Measurements from ENCODE around the gene PPARA.
"Not testable (repeated sequence)": the region's sequence is repeated elsewhere in the genome, so short reads cannot be mapped to it uniquely, and the experiment has no call there.

Gene PPARA

GRCh38 chr22:46187862-46188261 is 37.5 kb downstream of the PPARA start:
- in situ Hi-C loops (cut with MboI; ENCODE audit: low pct_unique_long_range_greater_than_20kb, low sequenced_read_pairs, unreplicated experiment): no loop called here
- TF ChIP-seq, protein P1, sequence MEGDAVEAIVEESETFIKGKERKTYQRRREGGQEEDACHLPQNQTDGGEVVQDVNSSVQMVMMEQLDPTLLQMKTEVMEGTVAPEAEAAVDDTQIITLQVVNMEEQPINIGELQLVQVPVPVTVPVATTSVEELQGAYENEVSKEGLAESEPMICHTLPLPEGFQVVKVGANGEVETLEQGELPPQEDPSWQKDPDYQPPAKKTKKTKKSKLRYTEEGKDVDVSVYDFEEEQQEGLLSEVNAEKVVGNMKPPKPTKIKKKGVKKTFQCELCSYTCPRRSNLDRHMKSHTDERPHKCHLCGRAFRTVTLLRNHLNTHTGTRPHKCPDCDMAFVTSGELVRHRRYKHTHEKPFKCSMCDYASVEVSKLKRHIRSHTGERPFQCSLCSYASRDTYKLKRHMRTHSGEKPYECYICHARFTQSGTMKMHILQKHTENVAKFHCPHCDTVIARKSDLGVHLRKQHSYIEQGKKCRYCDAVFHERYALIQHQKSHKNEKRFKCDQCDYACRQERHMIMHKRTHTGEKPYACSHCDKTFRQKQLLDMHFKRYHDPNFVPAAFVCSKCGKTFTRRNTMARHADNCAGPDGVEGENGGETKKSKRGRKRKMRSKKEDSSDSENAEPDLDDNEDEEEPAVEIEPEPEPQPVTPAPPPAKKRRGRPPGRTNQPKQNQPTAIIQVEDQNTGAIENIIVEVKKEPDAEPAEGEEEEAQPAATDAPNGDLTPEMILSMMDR (IDR thresholded peaks at IDR 0.05; ENCODE audit: extremely low read depth, insufficient read depth, missing control alignments): no peak
- no peak for DNase-seq (ENCODE audit: low spot score)

DNA sequence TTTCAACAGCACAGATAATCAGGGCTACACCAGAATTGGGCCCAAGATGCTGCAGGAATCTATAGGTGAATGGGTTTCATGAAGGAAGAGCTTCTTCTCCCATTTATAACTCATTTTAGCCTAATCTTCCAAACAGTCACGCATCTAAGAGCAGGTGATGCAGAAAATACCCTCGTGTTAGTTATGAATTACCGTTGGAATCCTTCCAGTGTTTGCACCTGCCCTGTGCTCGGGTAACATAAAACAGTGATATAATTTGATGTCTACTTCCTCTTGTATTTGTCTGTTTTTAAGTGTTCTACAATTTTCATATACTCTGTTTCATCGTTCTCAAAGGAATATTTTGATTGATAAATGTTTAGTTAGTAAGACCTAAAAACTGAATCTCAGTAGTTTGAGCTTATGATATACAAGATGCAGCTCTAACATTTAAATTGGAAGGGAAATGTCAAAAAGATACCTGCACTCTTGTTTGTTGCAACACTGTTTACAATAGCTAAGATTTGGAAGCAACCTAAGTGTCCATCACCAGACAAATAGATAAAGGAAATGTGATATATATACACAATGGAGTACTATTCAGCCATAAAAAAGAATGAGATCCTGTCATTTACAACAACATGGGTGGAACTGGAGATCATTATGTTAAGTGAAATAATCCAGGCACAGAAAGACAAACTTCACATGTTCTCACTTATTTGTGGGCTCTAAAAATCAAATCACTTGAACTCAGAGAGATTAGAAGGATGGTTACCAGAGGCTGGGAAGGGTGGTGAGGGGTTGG is 42.1 kb downstream of the PPARA start:
- in situ Hi-C loops (cut with MboI; ENCODE audit: low pct_unique_long_range_greater_than_20kb, low sequenced_read_pairs, unreplicated experiment): no loop called here
- no peak for DNase-seq (ENCODE audit: low spot score)
- TF ChIP-seq, protein P1 (IDR thresholded peaks at IDR 0.05; ENCODE audit: extremely low read depth, insufficient read depth, missing control alignments): no peak

DNA sequence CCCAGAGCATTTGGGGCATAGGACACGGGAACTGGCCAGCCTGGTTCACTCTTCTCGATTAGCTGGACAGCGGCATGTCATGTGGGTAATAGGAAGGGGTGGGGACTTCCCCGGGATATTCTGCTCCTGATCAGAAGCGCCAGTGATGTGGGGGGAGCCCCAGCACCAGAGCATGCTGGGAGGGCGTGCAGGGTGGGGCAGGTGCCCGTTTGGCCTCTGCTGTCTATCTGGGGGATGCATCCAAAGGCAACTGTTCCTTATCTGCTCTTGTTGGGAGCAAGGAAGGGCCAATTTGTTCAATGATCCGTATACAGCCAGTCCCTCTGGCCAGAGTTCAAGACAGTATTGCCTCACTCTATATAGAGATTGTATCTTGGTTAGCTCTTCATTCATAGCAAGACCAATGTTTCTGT is 43.6 kb downstream of the PPARA start:
- DNase-seq (ENCODE audit: low spot score): no peak

GRCh38 chr22:46195487-46196165 is 45.3 kb downstream of the PPARA start:
- no peak for DNase-seq (ENCODE audit: low spot score)
- TF ChIP-seq, protein P1 (IDR thresholded peaks at IDR 0.05; ENCODE audit: extremely low read depth, insufficient read depth, missing control alignments): no peak
- in situ Hi-C loops (cut with MboI; ENCODE audit: low pct_unique_long_range_greater_than_20kb, low sequenced_read_pairs, unreplicated experiment): no loop called here

More for the DNA sequence above, 43.6 kb downstream of the PPARA start:
- TF ChIP-seq, protein P1 (IDR thresholded peaks at IDR 0.05; ENCODE audit: extremely low read depth, insufficient read depth, missing control alignments): no peak
- in situ Hi-C loops (cut with MboI; ENCODE audit: low pct_unique_long_range_greater_than_20kb, low sequenced_read_pairs, unreplicated experiment): no loop called here

DNA sequence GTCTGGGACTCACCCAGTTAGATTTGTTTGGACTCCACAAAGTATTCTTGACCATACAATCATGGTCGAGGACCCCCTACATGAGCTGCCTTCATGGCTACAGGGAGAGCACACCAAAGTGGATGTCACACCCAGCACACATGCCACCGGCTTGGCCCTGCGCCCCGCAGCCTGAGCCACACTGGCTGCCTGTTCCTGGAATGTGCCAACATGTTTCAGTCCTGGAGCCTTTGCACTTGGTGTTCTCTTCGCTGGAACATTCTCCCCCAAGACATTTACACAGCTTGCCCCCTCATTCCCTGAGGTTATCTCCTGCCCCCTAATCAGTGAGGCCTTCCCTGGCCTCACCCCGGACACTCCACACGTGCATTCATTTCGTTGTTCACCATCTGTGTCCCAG is 46.0 kb downstream of the PPARA start:
- TF ChIP-seq, protein P1 (IDR thresholded peaks at IDR 0.05; ENCODE audit: extremely low read depth, insufficient read depth, missing control alignments): no peak
- in situ Hi-C loops (cut with MboI; ENCODE audit: low pct_unique_long_range_greater_than_20kb, low sequenced_read_pairs, unreplicated experiment): no loop called here
- DNase-seq (ENCODE audit: low spot score): no peak

DNA sequence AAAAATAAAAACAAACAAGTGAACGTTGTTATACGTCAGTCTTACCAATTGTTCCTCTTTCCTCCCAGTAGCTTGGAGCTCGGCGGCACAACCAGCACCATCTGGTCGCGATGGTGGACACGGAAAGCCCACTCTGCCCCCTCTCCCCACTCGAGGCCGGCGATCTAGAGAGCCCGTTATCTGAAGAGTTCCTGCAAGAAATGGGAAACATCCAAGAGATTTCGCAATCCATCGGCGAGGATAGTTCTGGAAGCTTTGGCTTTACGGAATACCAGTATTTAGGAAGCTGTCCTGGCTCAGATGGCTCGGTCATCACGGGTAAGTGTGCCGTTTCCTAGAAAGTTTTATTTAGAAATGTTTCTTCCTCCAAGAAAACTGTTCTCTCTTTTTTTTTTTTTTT is 47.9 kb downstream of the PPARA start:
- TF ChIP-seq, protein P1 (IDR thresholded peaks at IDR 0.05; ENCODE audit: extremely low read depth, insufficient read depth, missing control alignments): no peak
- DNase-seq (ENCODE audit: low spot score): no peak
- in situ Hi-C loops (cut with MboI; ENCODE audit: low pct_unique_long_range_greater_than_20kb, low sequenced_read_pairs, unreplicated experiment): no loop called here

DNA sequence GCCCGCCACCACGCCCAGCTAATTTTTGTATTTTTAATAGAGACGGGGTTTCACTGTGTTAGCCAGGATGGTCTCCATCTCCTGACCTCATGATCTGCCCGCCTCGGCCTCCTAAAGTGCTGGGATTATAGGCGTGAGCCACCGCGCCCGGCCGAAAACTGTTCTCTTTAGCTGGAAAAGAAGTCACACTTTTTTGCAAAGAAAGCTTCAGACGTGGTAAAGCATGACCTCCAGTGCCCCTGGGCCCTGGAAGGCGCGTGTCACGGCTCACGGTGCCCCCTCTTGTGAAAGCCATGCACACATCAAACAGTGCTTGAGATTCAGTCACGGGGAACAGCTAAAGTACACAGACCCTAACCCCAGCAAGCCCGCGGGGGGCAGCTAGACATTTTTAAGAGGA is 48.5 kb downstream of the PPARA start:
- in situ Hi-C loops (cut with MboI; ENCODE audit: low pct_unique_long_range_greater_than_20kb, low sequenced_read_pairs, unreplicated experiment); DNase-seq (ENCODE audit: low spot score): not testable (repeated sequence)

All from GM13977 (cell line).